IPS DF 4.7 (cell line): ENCODE measurements around the gene NPW.

ENCODE experiments used
- DNase-seq: peaks from one replicate; pipeline ENCODE4 v3.0.0-alpha.2; 2013; ENCODE audit warnings: low spot score; ENCODE audit errors: extremely low read depth

The NPW gene

GRCh38 chr16:2034696-2035430 lies 15.3 kb downstream of the NPW start:
- no peak for DNase-seq

- DNase-seq = no peak
Observed at GRCh38 chr16:2035431-2036199, 16.0 kb downstream of the NPW start.

GRCh38 chr16:2036200-2036966 lies 16.8 kb downstream of the NPW start:
- no peak for DNase-seq

GRCh38 chr16:2037115-2037514 lies 17.5 kb downstream of the NPW start:
- DNase-seq = no peak

GRCh38 chr16:2037647-2038381 lies 18.2 kb downstream of the NPW start:
- DNase-seq = no peak

- DNase-seq = no peak
Observed at GRCh38 chr16:2038382-2039231, 19.0 kb downstream of the NPW start.

GRCh38 chr16:2039274-2040031 lies 19.9 kb downstream of the NPW start:
- DNase-seq = no peak

- DNase-seq = no peak
Observed at GRCh38 chr16:2040041-2040786, 20.6 kb downstream of the NPW start.

GRCh38 chr16:2040787-2041522 lies 21.4 kb downstream of the NPW start:
- DNase-seq = no peak

GRCh38 chr16:2042171-2042985 lies 22.8 kb downstream of the NPW start:
- no peak for DNase-seq

- no peak for DNase-seq
Observed at GRCh38 chr16:2042986-2043666, 23.5 kb downstream of the NPW start.

- DNase-seq = no peak
Observed at GRCh38 chr16:2043667-2044451, 24.3 kb downstream of the NPW start.

- no peak for DNase-seq
Observed at GRCh38 chr16:2044541-2044940, 25.0 kb downstream of the NPW start.

GRCh38 chr16:2045965-2046892 lies 26.6 kb downstream of the NPW start:
- no peak for DNase-seq

- no peak for DNase-seq
Observed at GRCh38 chr16:2046893-2047329, 27.3 kb downstream of the NPW start.
